NB4 (cell line): Measurements from ENCODE around the gene NRBF2.

Source experiments
- CTCF ChIP-seq: IDR thresholded peaks from one replicate; pipeline ENCODE4 v1.5.1; 2012; ENCODE audit warnings: low read depth, low read length
- MAX ChIP-seq: IDR thresholded peaks from 2 replicates; pipeline ENCODE4 v1.6.1; 2011; ENCODE audit warnings: low read depth, low read length
- MYC ChIP-seq: IDR thresholded peaks from 2 replicates; pipeline ENCODE4 v1.6.1; 2011; ENCODE audit warnings: low read depth, low read length
- POLR2A ChIP-seq: IDR thresholded peaks from 2 replicates; pipeline ENCODE4 v1.6.1; 2011; ENCODE audit warnings: mild to moderate bottlenecking; ENCODE audit not compliant: insufficient read length; ENCODE audit errors: extremely low read depth

- no peak for TF ChIP-seq POLR2A
- no peak for TF ChIP-seq CTCF
- TF ChIP-seq MAX = no peak
- no peak for TF ChIP-seq MYC
These were observed 40.5 kb downstream of the NRBF2 start for GRCh38 chr10:63173468-63174232.
